ENCODE measurements around the gene KAT5.
"Not testable (repeated sequence)": the region's sequence is repeated elsewhere in the genome, so short reads cannot be mapped to it uniquely, and the experiment has no call there.

KAT5 gene

GRCh38 chr11:65743681-65744025 lies 31.6 kb downstream of the KAT5 start:
- no peak for DNase-seq (ENCODE audit: low read depth in 2 of 2, low spot score in 1 of 2)

DNA sequence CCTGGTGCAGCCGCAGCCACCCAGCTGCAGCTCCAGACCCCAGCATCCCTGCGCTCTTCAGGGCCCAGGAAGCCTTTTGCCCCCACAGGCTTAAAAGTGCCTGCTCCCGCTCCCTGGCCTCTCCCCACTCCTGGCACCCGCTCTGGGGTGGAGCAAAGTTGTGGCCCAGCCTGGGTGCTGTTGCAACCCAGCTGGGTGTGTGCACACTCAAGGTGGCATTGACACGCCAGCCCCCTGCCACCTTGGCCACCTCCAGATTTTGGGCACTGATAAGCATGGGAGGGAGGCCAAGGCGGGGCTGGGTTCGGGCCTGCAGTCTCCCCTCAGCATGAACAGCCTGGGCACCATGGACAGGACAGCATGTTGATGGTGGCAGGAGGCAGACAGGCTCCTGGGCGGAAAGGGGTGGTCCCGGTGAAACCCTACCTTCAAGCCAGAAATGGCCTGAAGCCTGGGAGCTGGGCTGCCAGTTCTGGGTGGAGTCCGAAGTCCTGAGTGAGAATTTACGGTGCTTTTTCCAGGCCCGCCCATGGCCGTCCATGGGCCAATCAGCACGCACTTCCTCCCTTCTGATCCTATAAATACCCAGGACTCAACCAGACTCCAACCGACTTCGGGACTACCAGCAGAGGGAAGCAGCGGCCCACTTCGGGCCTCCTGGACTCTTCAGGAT lies 32.1 kb downstream of the KAT5 start:
- no peak for DNase-seq (ENCODE audit: low read depth in 2 of 2, low spot score in 1 of 2)

DNA sequence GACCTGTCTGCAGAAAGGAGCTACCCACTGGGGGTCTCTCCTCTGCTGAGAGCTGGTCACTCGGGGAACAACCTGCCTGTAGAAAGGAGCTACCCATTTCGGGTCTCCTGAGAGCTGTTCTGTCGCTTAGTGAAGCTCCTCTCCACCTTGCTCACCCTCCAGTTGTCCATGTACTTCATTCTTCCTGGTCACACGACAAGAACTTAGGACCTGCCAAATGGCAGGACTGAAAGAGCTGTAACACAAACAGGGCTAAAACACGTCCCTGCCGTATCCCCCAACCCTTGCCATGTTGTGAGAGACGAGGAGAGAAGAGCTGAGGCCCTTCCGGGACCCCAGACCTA lies 32.6 kb downstream of the KAT5 start:
- no peak for DNase-seq (ENCODE audit: low read depth in 2 of 2, low spot score in 1 of 2)

DNA sequence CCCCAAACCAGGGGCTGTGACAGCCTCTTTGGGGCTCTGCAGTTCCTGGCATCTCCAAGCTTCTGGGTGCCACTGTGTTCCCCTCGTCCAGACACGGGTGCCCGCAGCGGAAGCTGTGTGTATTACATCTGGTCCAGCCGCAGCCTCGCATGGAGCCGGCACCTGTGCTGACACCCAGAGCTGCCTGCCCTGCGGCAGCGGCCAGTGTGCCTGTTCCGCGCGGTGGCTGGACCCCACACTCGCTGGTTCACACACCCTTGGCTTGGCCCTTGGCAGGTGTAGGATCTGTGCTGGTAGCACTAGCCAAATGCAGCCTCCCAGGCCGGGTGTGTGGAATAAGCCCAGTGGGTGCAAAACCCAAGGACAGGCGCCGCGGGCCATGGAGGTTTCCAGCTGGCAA lies 33.0 kb downstream of the KAT5 start:
- DNase-seq (ENCODE audit: low read depth in 2 of 2, low spot score in 1 of 2): no peak

- DNase-seq (ENCODE audit: low read depth in 2 of 2, low spot score in 1 of 2): not testable (repeated sequence)
Observed at GRCh38 chr11:65762169-65762568, 50.1 kb downstream of the KAT5 start.

DNA sequence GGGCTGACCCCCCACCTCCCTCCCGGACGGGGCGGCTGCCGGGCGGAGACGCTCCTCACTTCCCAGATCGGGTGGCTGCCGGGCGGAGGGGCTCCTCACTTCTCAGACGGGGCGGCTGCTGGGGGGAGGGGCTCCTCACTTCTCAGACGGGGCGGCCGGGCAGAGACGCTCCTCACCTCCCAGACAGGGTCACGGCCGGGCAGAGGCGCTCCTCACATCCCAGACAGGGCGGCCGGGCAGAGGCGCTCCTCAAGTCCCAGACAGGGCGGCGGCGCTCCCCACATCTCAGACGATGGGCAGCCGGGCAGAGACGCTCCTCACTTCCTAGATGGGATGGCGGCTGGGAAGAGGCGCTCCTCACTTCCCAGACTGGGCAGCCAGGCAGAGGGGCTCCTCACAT lies 50.8 kb downstream of the KAT5 start:
- not testable (repeated sequence) for DNase-seq (ENCODE audit: low read depth in 2 of 2, low spot score in 1 of 2)

DNA sequence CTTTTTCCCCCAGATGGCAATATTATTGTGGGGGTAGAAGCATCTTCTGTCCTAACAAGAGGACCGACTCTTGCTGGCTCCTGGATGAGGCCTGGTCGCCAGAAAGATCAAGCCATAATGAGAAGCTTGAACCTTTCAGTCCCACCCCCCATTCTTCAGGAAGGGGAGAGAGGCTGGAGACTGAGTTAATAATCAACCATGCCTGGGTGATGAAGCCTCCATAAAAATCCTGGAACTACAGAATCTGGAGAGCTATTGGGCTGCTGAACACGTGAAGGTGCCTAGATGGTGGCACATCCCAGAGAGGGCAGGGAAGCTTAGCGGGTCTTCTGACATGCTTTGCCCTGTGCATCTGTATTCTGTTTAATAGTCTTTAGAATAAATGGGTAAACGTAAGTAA lies 52.4 kb downstream of the KAT5 start:
- no peak for DNase-seq (ENCODE audit: low read depth in 2 of 2, low spot score in 1 of 2)

DNA sequence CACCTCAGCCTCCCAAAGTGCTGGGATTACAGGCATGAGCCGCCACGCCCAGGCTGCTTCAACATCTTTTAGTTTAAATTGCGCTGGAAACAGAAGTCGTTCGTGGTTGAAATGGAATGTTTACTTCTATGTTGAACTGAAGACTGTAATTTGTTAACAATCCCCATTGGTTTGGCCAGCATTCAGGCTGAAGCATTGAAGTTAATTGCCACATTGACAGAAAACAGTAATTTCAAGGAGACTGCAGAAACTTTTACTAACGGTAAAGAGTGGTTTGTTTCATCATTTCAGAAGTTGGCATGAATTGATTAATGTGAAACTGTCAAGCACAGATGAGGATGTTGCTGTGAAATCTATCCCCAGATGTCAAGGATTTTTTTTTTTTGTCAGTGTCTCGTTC lies 54.5 kb downstream of the KAT5 start:
- DNase-seq (ENCODE audit: low read depth in 2 of 2, low spot score in 1 of 2): no peak

GRCh38 chr11:65767406-65767805 lies 55.4 kb downstream of the KAT5 start:
- no peak for DNase-seq (ENCODE audit: low read depth in 2 of 2, low spot score in 1 of 2)

- DNase-seq (ENCODE audit: low read depth in 2 of 2, low spot score in 1 of 2): not testable (repeated sequence)
Observed at GRCh38 chr11:65767806-65768205, 55.8 kb downstream of the KAT5 start.

Measured in stimulated activated CD8-positive, alpha-beta memory T cell treated with anti-CD3 and anti-CD28 coated beads, Interleukin-4, amount 100 ng/mL, for 1 hour (primary cell).